Choroid plexus epithelial cell (primary cell): ENCODE results near the gene SGSM2.

Experiments used
- DNase-seq: peaks from one replicate; pipeline ENCODE4 v3.0.0-alpha.2; 2010; ENCODE audit warnings: low read depth
- H3K4me3 ChIP-seq: 2 replicates; pipeline ENCODE4 v1.5.1; 2011; ENCODE audit warnings: low read depth, mild to moderate bottlenecking, control low read depth, low read length, moderate library complexity
- CTCF ChIP-seq: conservative IDR thresholded peaks from 2 replicates; pipeline ENCODE4 v1.5.1; 2011; ENCODE audit warnings: low read depth, mild to moderate bottlenecking, control low read depth, inconsistent platforms, low read length, moderate library complexity

The SGSM2 gene

GRCh38 chr17:2395258-2396181, 58.2 kb downstream of the SGSM2 start:
- peak; percentile 21 for TF ChIP-seq CTCF
- DNase-seq, result peak; percentile 62
- H3K4me3 ChIP-seq, result no peak overlapping the region

DNA sequence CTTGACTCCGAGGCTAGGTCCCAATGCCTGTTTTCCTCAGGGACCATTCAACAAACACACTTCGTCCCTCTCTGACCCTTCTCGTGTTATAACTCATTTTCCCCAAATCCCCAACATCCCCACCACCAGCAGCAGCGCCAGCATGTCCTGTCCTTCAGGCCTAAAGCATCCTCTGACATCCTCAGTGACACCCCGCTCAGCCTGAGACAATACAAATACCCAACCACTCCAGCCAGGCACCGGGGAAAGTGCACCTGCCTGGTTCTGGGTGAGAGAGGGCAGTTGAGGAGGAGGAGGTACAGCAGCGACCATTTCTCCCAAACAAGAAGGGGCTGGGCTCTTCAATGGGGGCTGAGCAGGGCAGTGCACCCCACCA, 58.9 kb downstream of the SGSM2 start:
- no peak for DNase-seq
- H3K4me3 ChIP-seq, result peak overlapping the region; percentile 47
- TF ChIP-seq CTCF, result no peak

GRCh38 chr17:2396568-2397246, 59.4 kb downstream of the SGSM2 start:
- H3K4me3 ChIP-seq, result peak overlapping the region; percentile 47

GRCh38 chr17:2397247-2398171, 60.2 kb downstream of the SGSM2 start:
- TF ChIP-seq CTCF, result no peak
- peak overlapping the region; percentile 47 for H3K4me3 ChIP-seq
- DNase-seq, result no peak

More at GRCh38 chr17:2396568-2397246, 59.4 kb downstream of the SGSM2 start:
- DNase-seq, result peak; percentile 99
- no peak for TF ChIP-seq CTCF

- peak overlapping the region; percentile 99 for H3K4me3 ChIP-seq
- no peak for TF ChIP-seq CTCF
- no peak for DNase-seq
Observed at GRCh38 chr17:2398182-2398581, 60.9 kb downstream of the SGSM2 start.

DNA sequence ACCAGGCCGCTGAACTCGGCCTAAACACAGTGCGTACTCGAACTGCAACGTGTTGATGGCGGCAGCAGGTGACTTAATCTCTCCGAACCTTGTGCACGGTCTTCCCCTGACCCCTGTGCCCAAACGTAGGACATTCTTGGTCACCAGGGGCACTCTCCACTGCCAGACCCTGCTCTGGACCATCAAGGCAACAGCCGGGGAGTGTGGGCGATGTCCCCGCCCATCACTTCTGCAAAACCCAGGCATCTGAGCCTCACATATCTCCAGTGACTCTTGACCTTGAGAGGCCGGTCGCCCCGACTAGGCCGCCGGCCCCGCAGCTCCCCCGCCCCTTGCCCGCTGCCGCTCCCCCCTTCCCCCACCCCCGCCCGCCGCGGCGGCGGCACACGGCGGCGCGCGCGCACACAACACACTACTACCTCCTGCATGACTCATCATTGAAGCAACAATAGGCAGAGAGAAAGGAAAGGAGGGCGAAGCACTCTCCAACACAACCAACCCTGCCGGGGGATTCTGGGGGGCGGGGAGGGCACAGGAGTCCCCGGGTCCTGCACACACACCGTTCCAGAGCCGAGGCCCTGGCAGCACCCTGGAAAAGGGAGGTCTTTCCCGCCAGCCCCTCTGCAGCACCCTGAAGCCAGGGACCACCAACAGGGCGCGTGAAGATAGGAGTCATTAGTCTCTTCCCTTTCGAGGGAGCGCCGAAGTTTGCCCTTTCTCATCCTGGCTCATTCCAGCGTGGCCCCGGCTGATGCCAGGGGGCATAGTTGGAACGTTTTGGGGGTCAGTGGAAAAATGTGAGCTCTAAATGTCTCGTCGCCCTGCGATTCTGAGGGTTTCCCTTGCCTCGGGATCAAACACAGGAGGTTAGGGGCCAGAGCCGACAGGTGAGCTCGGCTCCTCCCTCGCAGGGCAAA, 61.6 kb downstream of the SGSM2 start:
- peak; percentile 82 for DNase-seq
- TF ChIP-seq CTCF, result no peak
- H3K4me3 ChIP-seq, result peak overlapping the region; percentile 99
